IMR-90 (cell line): ENCODE data around the gene OR2T33. TPM values are rescaled to one million over a fixed set of nuclear protein-coding genes. Genes with fewer than 3 reads are reported as not detected.

ENCODE experiments used
- ATAC-seq: fragments of 200-7000 bp; cut with Tn5 transposase; 2 replicates; pipeline ENCODE4 v1.9.1; 2020; ENCODE audit warnings: low read depth, mild to moderate bottlenecking, moderate library complexity
- BruUV-seq: library from RNA; stranded (reverse); fragments of 400-500 nt; replicated peaks from 2 replicates; lab custom pipeline; 2021; lab: Mats Ljungman, UMichigan
- CTCF ChIA-PET: fragments of 300-600 bp; formaldehyde crosslinking; extraction: SDS; loops from one replicate; lab custom pipeline; 2021; ENCODE audit warnings: antibody characterized with exemption; lab: Yijun Ruan, JAX
- POLR2A ChIA-PET: fragments of 300-600 bp; sonication (Branson Sonifier 250); formaldehyde crosslinking; loops from one replicate; lab custom pipeline; 2022; ENCODE audit warnings: antibody characterized with exemption; ENCODE audit not compliant: unreplicated experiment; lab: Charles Lee
- DNase-seq: peaks from one replicate; pipeline ENCODE4 v3.0.0; 2013
- H2AFZ ChIP-seq: replicated peaks from 2 replicates; pipeline ENCODE3; 2013; ENCODE audit warnings: low read length, mild to moderate bottlenecking; ENCODE audit not compliant: poor library complexity
- H2AK5ac ChIP-seq: 2 replicates; pipeline ENCODE4 v1.6.1; 2013; ENCODE audit warnings: low read depth, low read length, inconsistent platforms
- H2AK9ac ChIP-seq: replicated peaks from 2 replicates; pipeline ENCODE3; 2013; ENCODE audit warnings: mild to moderate bottlenecking, low read depth, low read length, moderate library complexity; ENCODE audit not compliant: poor library complexity
- H2BK120ac ChIP-seq: 2 replicates; pipeline ENCODE4 v1.6.1; 2013; ENCODE audit warnings: low read depth, low read length, inconsistent platforms
- H2BK15ac ChIP-seq: 3 replicates; pipeline ENCODE4 v1.6.1; 2013; ENCODE audit warnings: low read depth, low read length, inconsistent platforms
- H2BK20ac ChIP-seq: 2 replicates; pipeline ENCODE4 v1.6.1; 2013; ENCODE audit warnings: low read depth, mild to moderate bottlenecking, inconsistent platforms, low read length, moderate library complexity
- H2BK5ac ChIP-seq: 2 replicates; pipeline ENCODE4 v1.6.1; 2013; ENCODE audit warnings: mild to moderate bottlenecking, low read depth, low read length, inconsistent platforms; ENCODE audit not compliant: poor library complexity, severe bottlenecking
- H3K14ac ChIP-seq: replicated peaks from 2 replicates; pipeline ENCODE4 v1.6.1; 2013; ENCODE audit warnings: low read depth, low read length, inconsistent platforms
- H3K18ac ChIP-seq: 2 replicates; pipeline ENCODE4 v1.6.1; 2013; ENCODE audit warnings: low read depth, low read length, control low read depth
- H3K23ac ChIP-seq: 2 replicates; pipeline ENCODE4 v1.6.1; 2013; ENCODE audit warnings: low read depth, low read length, inconsistent platforms
- H3K27ac ChIP-seq: 2 replicates; pipeline ENCODE4 v1.5.1; 2013; ENCODE audit warnings: mild to moderate bottlenecking, control low read depth, low read length; ENCODE audit not compliant: insufficient read depth
- H3K27me3 ChIP-seq: 2 replicates; pipeline ENCODE4 v1.6.1; 2013; ENCODE audit warnings: low read length; ENCODE audit not compliant: control insufficient read depth, insufficient read depth
- H3K36me3 ChIP-seq: 2 replicates; pipeline ENCODE4 v1.6.1; 2013; ENCODE audit warnings: low read length, mixed read lengths; ENCODE audit not compliant: control insufficient read depth, insufficient read depth
- H3K4ac ChIP-seq: 2 replicates; pipeline ENCODE4 v1.6.1; 2013; ENCODE audit warnings: low read depth, low read length, inconsistent platforms
- H3K4me1 ChIP-seq: 2 replicates; pipeline ENCODE4 v1.6.1; 2013; ENCODE audit warnings: low read length, mixed read lengths; ENCODE audit not compliant: control insufficient read depth, insufficient read depth
- H3K4me2 ChIP-seq: 2 replicates; pipeline ENCODE4 v1.6.1; 2013; ENCODE audit warnings: low read depth, mild to moderate bottlenecking, control low read depth, low read length, moderate library complexity
- H3K4me3 ChIP-seq: 2 replicates; pipeline ENCODE4 v1.5.1; 2013; ENCODE audit warnings: low read depth, mild to moderate bottlenecking, control low read depth, low read length, moderate library complexity; ENCODE audit not compliant: insufficient read depth
- H3K56ac ChIP-seq: 2 replicates; pipeline ENCODE4 v1.6.1; 2013; ENCODE audit warnings: low read length, inconsistent platforms; ENCODE audit not compliant: insufficient read depth; ENCODE audit errors: extremely low read depth
- H3K79me1 ChIP-seq, 2 experiments: 2 replicates each; pipeline ENCODE4 v1.6.1; 2013; ENCODE audit warnings: low read length in 2 of 2, inconsistent platforms in 1 of 2, low read depth in 1 of 2
- H3K9ac ChIP-seq: 2 replicates; pipeline ENCODE4 v1.6.1; 2013; ENCODE audit warnings: low read depth, low read length, control low read depth
- H3K9me1 ChIP-seq: 2 replicates; pipeline ENCODE4 v1.6.1; 2013; ENCODE audit warnings: low read length, inconsistent platforms; ENCODE audit not compliant: insufficient read depth
- H3K9me3 ChIP-seq: 2 replicates; pipeline ENCODE4 v1.6.1; 2013; ENCODE audit warnings: low read length; ENCODE audit not compliant: control insufficient read depth, insufficient read depth
- H4K20me1 ChIP-seq: 2 replicates; pipeline ENCODE4 v1.6.1; 2013; ENCODE audit warnings: low read length, inconsistent platforms; ENCODE audit not compliant: insufficient read depth
- H4K5ac ChIP-seq: 2 replicates; pipeline ENCODE4 v1.6.1; 2013; ENCODE audit warnings: mild to moderate bottlenecking, low read depth, low read length, control low read depth
- H4K8ac ChIP-seq, 2 experiments: 2 replicates each; pipeline ENCODE4 v1.6.1; 2013; ENCODE audit warnings: low read depth in 2 of 2, low read length in 2 of 2, control low read depth in 1 of 2, inconsistent platforms in 1 of 2
- H4K91ac ChIP-seq: 2 replicates; pipeline ENCODE4 v1.6.1; 2013; ENCODE audit warnings: low read depth, low read length, inconsistent platforms; ENCODE audit not compliant: insufficient read depth
- BHLHE40 ChIP-seq: fragments of 150-350 bp; IDR thresholded peaks from 2 replicates; pipeline ENCODE4 v1.6.1; 2016; ENCODE audit warnings: mild to moderate bottlenecking, low read depth, low read length
- CEBPB ChIP-seq: IDR thresholded peaks from 2 replicates; pipeline ENCODE4 v1.6.1; 2012; ENCODE audit warnings: low read depth, low read length, improper control_type of control experiment
- CHD1 ChIP-seq: IDR thresholded peaks from 2 replicates; pipeline ENCODE4 v1.6.1; 2012; ENCODE audit warnings: low read depth, low read length, improper control_type of control experiment
- CTCF ChIP-seq: conservative IDR thresholded peaks from 2 replicates; pipeline ENCODE4 v1.5.1; 2012; ENCODE audit warnings: mild to moderate bottlenecking, low read depth, low read length, improper control_type of control experiment
- ELK1 ChIP-seq: fragments of 150-350 bp; IDR thresholded peaks from 2 replicates; pipeline ENCODE4 v1.6.1; 2016; ENCODE audit warnings: low read depth, mild to moderate bottlenecking, low read length, moderate library complexity, borderline replicate concordance
- FOS ChIP-seq: fragments of 150-350 bp; IDR thresholded peaks from 2 replicates; pipeline ENCODE4 v1.6.1; 2016; ENCODE audit warnings: low read depth, low read length
- MAFK ChIP-seq: IDR thresholded peaks from 2 replicates; pipeline ENCODE4 v1.6.1; 2012; ENCODE audit warnings: low read depth, low read length, improper control_type of control experiment
- MAZ ChIP-seq: IDR thresholded peaks from 2 replicates; pipeline ENCODE4 v1.6.1; 2012; ENCODE audit warnings: low read depth, mild to moderate bottlenecking, low read length, improper control_type of control experiment, moderate library complexity, borderline replicate concordance
- MXI1 ChIP-seq: IDR thresholded peaks from 2 replicates; pipeline ENCODE4 v1.6.1; 2012; ENCODE audit warnings: low read depth, mild to moderate bottlenecking, low read length, moderate library complexity, borderline replicate concordance
- NFE2L2 ChIP-seq: fragments of 150-350 bp; IDR thresholded peaks from 2 replicates; pipeline ENCODE4 v1.6.1; 2016; ENCODE audit warnings: low read depth, mild to moderate bottlenecking, low read length
- POLR2A ChIP-seq: IDR thresholded peaks from 2 replicates; pipeline ENCODE4 v1.6.1; 2012; ENCODE audit warnings: mild to moderate bottlenecking, low read depth, low read length
- RAD21 ChIP-seq: IDR thresholded peaks from 2 replicates; pipeline ENCODE4 v1.6.1; 2012; ENCODE audit warnings: low read length, improper control_type of control experiment
- RCOR1 ChIP-seq: IDR thresholded peaks from 2 replicates; pipeline ENCODE4 v1.6.1; 2012; ENCODE audit warnings: mild to moderate bottlenecking, low read length, improper control_type of control experiment; ENCODE audit not compliant: insufficient replicate concordance
- RFX5 ChIP-seq: IDR thresholded peaks from 2 replicates; pipeline ENCODE4 v1.8.0; 2012; ENCODE audit warnings: low read depth, mild to moderate bottlenecking, low read length, moderate library complexity
- SMC3 ChIP-seq: fragments of 150-350 bp; IDR thresholded peaks from 2 replicates; pipeline ENCODE4 v1.6.1; 2016; ENCODE audit warnings: low read depth, mild to moderate bottlenecking, antibody characterized with exemption, low read length, moderate library complexity
- USF2 ChIP-seq: fragments of 150-350 bp; IDR thresholded peaks from 2 replicates; pipeline ENCODE4 v1.6.1; 2017; ENCODE audit warnings: mild to moderate bottlenecking, antibody characterized with exemption, low read length, low read depth
- WGBS, 2 experiments: methylation state at CpG; one replicate each; pipeline versions ENCODE4 v1.1.5 to v1.1.7; 2013; ENCODE audit warnings: missing lambda C conversion rate in 2 of 2; ENCODE audit not compliant: insufficient read length in 1 of 2; ENCODE audit errors: extremely low coverage in 2 of 2; 5-methylcytosine and 5-hydroxymethylcytosine counted together
- dilution Hi-C: fragments of 300-500 bp; cut with HindIII; formaldehyde crosslinking; loops from one replicate; pipeline ENCODE4 v1.14.3; 2018; ENCODE audit warnings: low sequenced_read_pairs; ENCODE audit not compliant: unreplicated experiment
- in situ Hi-C: fragments of 300-500 bp; cut with MboI; formaldehyde crosslinking; loops from 3 replicates; pipeline ENCODE4 v1.14.3; 2019; ENCODE audit warnings: low sequenced_read_pairs, inconsistent platforms, mixed read lengths
- intact Hi-C: fragments of 100-400 bp; cut with micrococcal nuclease; formaldehyde crosslinking; loops from 2 replicates; pipeline ENCODE4 v1.10.0; 2022
- polyA plus RNA-seq, 3 experiments: library from polyadenylated mRNA; depleted of rRNA; stranded (reverse); fragments of >200 nt; gene quantifications; 2 replicates each; pipeline ENCODE4 v1.2.3, GENCODE V29; 2012; ENCODE audit warnings: low replicate concordance in 1 of 3
- total RNA-seq: library from RNA; depleted of rRNA; stranded (reverse); fragments of >200 nt; gene quantifications from 2 replicates; pipeline ENCODE4 v1.2.3, GENCODE V29; 2012

OR2T33 gene
- total and polyA plus RNA-seq, 2 of the 4 experiments (the other 2 are of a cell fraction): not detected

GRCh38 chr1:248268178-248268577 lies 9.6 kb downstream of the OR2T33 start:
- DNase-seq: no peak

More at GRCh38 chr1:248268178-248268577, 9.6 kb downstream of the OR2T33 start:
- Histone ChIP-seq H3K4me1 (no peaks in the 10 kb centered on the region), H3K79me1 (no peaks in the 10 kb centered on the region), H3K14ac (no peak overlapping the region), H4K5ac (no peak overlapping the region), H3K4me3 (no peak overlapping the region), H3K36me3 (no peaks in the 10 kb centered on the region), H2AK5ac (no peak overlapping the region), H2BK15ac (no peak overlapping the region), H3K27ac (no peak overlapping the region), H3K9me1 (no peaks in the 10 kb centered on the region), H3K23ac (no peak overlapping the region), H3K27me3 (no peaks in the 10 kb centered on the region), H2BK20ac (no peak overlapping the region), H3K9me3 (no peaks in the 10 kb centered on the region; the same call in 1 of the 2 replicates), H2AFZ (no peak overlapping the region), H3K56ac (no peak overlapping the region), H4K91ac (no peak overlapping the region), H3K4ac (no peak overlapping the region), H3K4me2 (no peak overlapping the region), H3K18ac (no peak overlapping the region), H3K9ac (no peak overlapping the region), H2AK9ac (no peak overlapping the region), H2BK120ac (no peak overlapping the region), H4K20me1 (no peaks in the 10 kb centered on the region), H4K8ac (no peak overlapping the region), H2BK5ac (no peak overlapping the region)
- CTCF ChIA-PET: no interaction called here
- BruUV-seq: no TSS peak
- TF ChIP-seq RCOR1: no peak
- TF ChIP-seq ELK1: no peak
- TF ChIP-seq MAFK: no peak
- TF ChIP-seq RAD21: no peak
- no peak for TF ChIP-seq POLR2A
- no peak for TF ChIP-seq USF2
- TF ChIP-seq NFE2L2: no peak
- no peak for TF ChIP-seq SMC3
- TF ChIP-seq MAZ: no peak
- TF ChIP-seq BHLHE40: no peak
- no peak for TF ChIP-seq CHD1
- TF ChIP-seq FOS: no peak
- no peak for TF ChIP-seq MXI1
- TF ChIP-seq RFX5: no peak
- no peak for TF ChIP-seq CTCF
- no peak for TF ChIP-seq CEBPB
- POLR2A ChIA-PET: no interaction called here
- intact Hi-C loops (no loop called here), in situ Hi-C loops (no loop called here), dilution Hi-C loops (no loop called here)
- no peak for ATAC-seq
- WGBS, 2 experiments: no CpG with 5 or more reads among the region's 4 CpGs
